Endothelial cell of umbilical vein (primary cell): Measurements from ENCODE around the gene ZNF232.

ENCODE experiments used
- EZH2 ChIP-seq: IDR thresholded peaks from 2 replicates; pipeline ENCODE4 v1.6.1; 2012; ENCODE audit warnings: borderline replicate concordance, low read depth, mild to moderate bottlenecking, moderate library complexity, low read length, inconsistent platforms; ENCODE audit not compliant: severe bottlenecking
- FOS ChIP-seq: IDR thresholded peaks from 2 replicates; pipeline ENCODE4 v1.6.1; 2011; ENCODE audit warnings: mild to moderate bottlenecking, low read length, moderate library complexity, borderline replicate concordance; ENCODE audit not compliant: insufficient read depth
- GATA2 ChIP-seq: IDR thresholded peaks from 2 replicates; pipeline ENCODE4 v1.7.0; 2011; ENCODE audit warnings: low read depth, mild to moderate bottlenecking, moderate library complexity, mixed read lengths, low read length; ENCODE audit not compliant: insufficient read length, insufficient read depth
- JUN ChIP-seq: IDR thresholded peaks from 2 replicates; pipeline ENCODE4 v1.6.1; 2011; ENCODE audit warnings: borderline replicate concordance, low read depth; ENCODE audit not compliant: insufficient read length, insufficient read depth
- MYC ChIP-seq: IDR thresholded peaks from one replicate; pipeline ENCODE4 v1.6.1; 2011; ENCODE audit warnings: mild to moderate bottlenecking, low read depth, low read length
- POLR2A ChIP-seq: IDR thresholded peaks from 2 replicates; pipeline ENCODE4 v1.6.1; 2012; ENCODE audit warnings: low read depth, mild to moderate bottlenecking, control low read depth, low read length
- POLR2AphosphoS5 ChIP-seq: IDR thresholded peaks from 2 replicates; pipeline ENCODE4 v1.6.1; 2012; ENCODE audit warnings: low read depth, mild to moderate bottlenecking, control low read depth, low read length, moderate library complexity; ENCODE audit not compliant: insufficient read depth
- TF ChIP-seq, protein P1 (sequence below), 2 donors: IDR thresholded peaks; 1 replicate in 1 of 2; 2 replicates in 1 of 2; pipeline ENCODE4 v1.5.1; 2011; ENCODE audit warnings: low read length in 2 of 2, mild to moderate bottlenecking in 2 of 2, moderate library complexity in 2 of 2, control low read depth in 1 of 2, inconsistent platforms in 1 of 2, low read depth in 1 of 2; ENCODE audit not compliant: insufficient read depth in 1 of 2; ENCODE audit errors: extremely low read depth in 1 of 2
- TF ChIP-seq, protein P2 (sequence below): IDR thresholded peaks from 2 replicates; pipeline ENCODE4 v1.6.1; 2011; ENCODE audit not compliant: insufficient read depth, insufficient read length

DNA sequence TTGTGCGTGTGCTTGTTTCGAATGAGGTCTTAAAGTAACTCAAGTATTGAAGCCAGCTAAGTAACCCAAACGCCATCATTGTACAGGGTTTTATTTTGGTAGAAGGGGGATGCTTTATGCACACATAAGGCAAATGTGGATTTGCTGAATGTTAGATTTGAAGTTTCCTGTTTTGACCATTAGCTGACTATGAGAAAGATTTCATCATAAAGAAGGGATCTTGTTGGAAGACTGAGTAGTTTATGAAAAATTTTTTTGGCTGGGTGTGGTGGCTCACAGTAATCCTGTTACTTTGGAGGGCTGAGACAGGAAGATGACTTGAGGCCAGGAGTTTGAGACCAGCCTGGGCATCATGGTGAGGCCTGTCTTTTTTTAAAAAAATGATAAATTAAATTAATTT, 43.4 kb downstream of the ZNF232 start:
- TF ChIP-seq, protein P1, sequence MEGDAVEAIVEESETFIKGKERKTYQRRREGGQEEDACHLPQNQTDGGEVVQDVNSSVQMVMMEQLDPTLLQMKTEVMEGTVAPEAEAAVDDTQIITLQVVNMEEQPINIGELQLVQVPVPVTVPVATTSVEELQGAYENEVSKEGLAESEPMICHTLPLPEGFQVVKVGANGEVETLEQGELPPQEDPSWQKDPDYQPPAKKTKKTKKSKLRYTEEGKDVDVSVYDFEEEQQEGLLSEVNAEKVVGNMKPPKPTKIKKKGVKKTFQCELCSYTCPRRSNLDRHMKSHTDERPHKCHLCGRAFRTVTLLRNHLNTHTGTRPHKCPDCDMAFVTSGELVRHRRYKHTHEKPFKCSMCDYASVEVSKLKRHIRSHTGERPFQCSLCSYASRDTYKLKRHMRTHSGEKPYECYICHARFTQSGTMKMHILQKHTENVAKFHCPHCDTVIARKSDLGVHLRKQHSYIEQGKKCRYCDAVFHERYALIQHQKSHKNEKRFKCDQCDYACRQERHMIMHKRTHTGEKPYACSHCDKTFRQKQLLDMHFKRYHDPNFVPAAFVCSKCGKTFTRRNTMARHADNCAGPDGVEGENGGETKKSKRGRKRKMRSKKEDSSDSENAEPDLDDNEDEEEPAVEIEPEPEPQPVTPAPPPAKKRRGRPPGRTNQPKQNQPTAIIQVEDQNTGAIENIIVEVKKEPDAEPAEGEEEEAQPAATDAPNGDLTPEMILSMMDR (IDR thresholded peaks at IDR 0.05; ENCODE audit: extremely low read depth in 1 of 2, insufficient read depth in 1 of 2, low read depth in 1 of 2, low read length in 2 of 2): no peak
- TF ChIP-seq EZH2 (no peak), JUN (no peak), POLR2A (no peak), POLR2AphosphoS5 (no peak), GATA2 (no peak), MYC (no peak), FOS (no peak)
- TF ChIP-seq, protein P2, sequence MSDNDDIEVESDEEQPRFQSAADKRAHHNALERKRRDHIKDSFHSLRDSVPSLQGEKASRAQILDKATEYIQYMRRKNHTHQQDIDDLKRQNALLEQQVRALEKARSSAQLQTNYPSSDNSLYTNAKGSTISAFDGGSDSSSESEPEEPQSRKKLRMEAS: no peak
